ENCODE results near the gene EPX.

GRCh38 chr17:58247511-58248363 lies 55.2 kb downstream of the EPX start:
- TF ChIP-seq ZBTB21 (tag by site-specific recombination; IDR thresholded peaks at IDR 0.05) = no peak
- no peak for TF ChIP-seq REST (tag by site-specific recombination; IDR thresholded peaks at IDR 0.05)
- no peak for TF ChIP-seq CTCF (tag by site-specific recombination; IDR thresholded peaks at IDR 0.05)
- TF ChIP-seq ZBTB8A (tag by site-specific recombination; IDR thresholded peaks at IDR 0.05) = no peak
- TF ChIP-seq YY1 (tag by site-specific recombination; IDR thresholded peaks at IDR 0.05) = no peak
- no peak for TF ChIP-seq ZNF660 (tag by site-specific recombination; IDR thresholded peaks at IDR 0.05)
- no peak for TF ChIP-seq ZNF23 (tag by site-specific recombination; IDR thresholded peaks at IDR 0.05; ENCODE audit: borderline replicate concordance)
- no peak for TF ChIP-seq ZBTB49 (tag by site-specific recombination; IDR thresholded peaks at IDR 0.05; ENCODE audit: low read depth)
- no peak for TF ChIP-seq ZBTB26 (tag by site-specific recombination; optimal IDR thresholded peaks at IDR 0.05)
- TF ChIP-seq ZNF558 (tag by site-specific recombination; IDR thresholded peaks at IDR 0.05) = no peak
- no peak for TF ChIP-seq ZNF223 (tag by site-specific recombination; IDR thresholded peaks at IDR 0.05)
- TF ChIP-seq ZNF24 (tag by site-specific recombination; IDR thresholded peaks at IDR 0.05) = no peak
- no peak for TF ChIP-seq ATF2 (tag by site-specific recombination; IDR thresholded peaks at IDR 0.05; ENCODE audit: low read depth)
- TF ChIP-seq ZBTB11 (tag by site-specific recombination; conservative IDR thresholded peaks at IDR 0.05; ENCODE audit: low read depth) = no peak
